WTC11 (cell line): ENCODE results near the gene PLIN3. TPM values are rescaled to one million over a fixed set of nuclear protein-coding genes. Genes with fewer than 3 reads are reported as not detected.

Source experiments
- ATAC-seq: fragments of 200-7000 bp; cut with Tn5 transposase; 2 replicates; pipeline ENCODE4 v1.10.0; 2021; ENCODE audit warnings: mild to moderate bottlenecking, moderate library complexity
- CTCF ChIA-PET: fragments of 300-600 bp; sonication (Branson Sonifier 250); formaldehyde crosslinking; loops from one replicate; lab custom pipeline; 2021; ENCODE audit warnings: antibody characterized with exemption; lab: Charles Lee
- POLR2A ChIA-PET: fragments of 350-600 bp; sonication (Branson Sonifier 250); formaldehyde crosslinking; loops from one replicate; lab custom pipeline; 2021; ENCODE audit warnings: antibody characterized with exemption; lab: Charles Lee
- DNase-seq: peaks from one replicate; pipeline ENCODE4 v3.0.0; 2021; ENCODE audit warnings: low spot score
- H3K27ac Mint-ChIP-seq: 2 replicates; pipeline ENCODE4 v1.8.0; 2021; ENCODE audit warnings: mixed read lengths
- H3K27me3 Mint-ChIP-seq: 2 replicates; pipeline ENCODE4 v1.8.0; 2021; ENCODE audit warnings: low read depth, mild to moderate bottlenecking, moderate library complexity, mixed read lengths
- H3K36me3 Mint-ChIP-seq: 2 replicates; pipeline ENCODE4 v1.8.0; 2021; ENCODE audit warnings: mixed read lengths
- H3K4me1 Mint-ChIP-seq: 2 replicates; pipeline ENCODE4 v1.8.0; 2022; ENCODE audit warnings: mixed read lengths
- H3K4me3 Mint-ChIP-seq: 2 replicates; pipeline ENCODE4 v1.8.0; 2021; ENCODE audit warnings: mild to moderate bottlenecking, moderate library complexity, mixed read lengths
- H3K9me3 Mint-ChIP-seq: 2 replicates; pipeline ENCODE4 v1.8.0; 2021; ENCODE audit warnings: mixed read lengths
- ELF4 ChIP-seq: sonication (generic); formaldehyde crosslinking; IDR thresholded peaks from 2 replicates; pipeline ENCODE4 v1.8.1; 2022; ENCODE audit warnings: low read depth, mild to moderate bottlenecking, moderate library complexity, missing genetic modification reagents
- ESRRA ChIP-seq: sonication (generic); formaldehyde crosslinking; IDR thresholded peaks from 2 replicates; pipeline ENCODE4 v1.8.1; 2022; ENCODE audit warnings: mild to moderate bottlenecking, missing genetic modification reagents, borderline replicate concordance
- ETV6 ChIP-seq: sonication (generic); formaldehyde crosslinking; IDR thresholded peaks from 2 replicates; pipeline ENCODE4 v1.8.1; 2022; ENCODE audit warnings: mild to moderate bottlenecking, missing genetic modification reagents
- FOXK1 ChIP-seq: sonication (generic); formaldehyde crosslinking; IDR thresholded peaks from 2 replicates; pipeline ENCODE4 v1.8.0; 2022; ENCODE audit warnings: mild to moderate bottlenecking, moderate library complexity, missing genetic modification reagents
- GRHL2 ChIP-seq: fragments of 250-450 bp; sonication (Bioruptor Pico); IDR thresholded peaks from 2 replicates; pipeline ENCODE4 v1.8.0; 2022; ENCODE audit warnings: mild to moderate bottlenecking, moderate library complexity; ENCODE audit not compliant: insufficient replicate concordance, severe bottlenecking
- NR2C2 ChIP-seq: sonication (generic); formaldehyde crosslinking; IDR thresholded peaks from 2 replicates; pipeline ENCODE4 v1.8.0; 2022; ENCODE audit warnings: mild to moderate bottlenecking, missing genetic modification reagents
- PRRX2 ChIP-seq: fragments of 250-450 bp; sonication (Bioruptor Pico); IDR thresholded peaks from 2 replicates; pipeline ENCODE4 v1.8.0; 2021; ENCODE audit warnings: mild to moderate bottlenecking
- TEAD4 ChIP-seq: sonication (generic); formaldehyde crosslinking; IDR thresholded peaks from 2 replicates; pipeline ENCODE4 v1.8.0; 2022; ENCODE audit warnings: mild to moderate bottlenecking, missing genetic modification reagents
- ZBTB21 ChIP-seq: sonication (generic); formaldehyde crosslinking; IDR thresholded peaks from 2 replicates; pipeline ENCODE4 v1.8.1; 2023; ENCODE audit warnings: mild to moderate bottlenecking, missing genetic modification reagents, borderline replicate concordance
- ZNF219 ChIP-seq: sonication (generic); formaldehyde crosslinking; IDR thresholded peaks from 2 replicates; pipeline ENCODE4 v1.8.0; 2023; ENCODE audit warnings: missing genetic modification reagents, mild to moderate bottlenecking, borderline replicate concordance
- ZNF671 ChIP-seq: fragments of 250-450 bp; sonication (Bioruptor Pico); IDR thresholded peaks from 2 replicates; pipeline ENCODE4 v1.8.0; 2021; ENCODE audit warnings: mild to moderate bottlenecking
- total RNA-seq: library from RNA; stranded (reverse); gene quantifications from 3 replicates; pipeline ENCODE4 v1.2.3, GENCODE V29; 2021
- TF ChIP-seq, protein P1 (sequence below): sonication (generic); formaldehyde crosslinking; IDR thresholded peaks from 2 replicates; pipeline ENCODE4 v1.8.1; 2022; ENCODE audit warnings: low read depth, mild to moderate bottlenecking, moderate library complexity, missing genetic modification reagents, borderline replicate concordance
- TF ChIP-seq, protein P2 (sequence below): fragments of 200-600 bp; IDR thresholded peaks from 2 replicates; pipeline ENCODE4 v1.8.0; 2022; ENCODE audit warnings: antibody characterized with exemption
- TF ChIP-seq, protein P3 (sequence below): fragments of 250-450 bp; sonication (Bioruptor Pico); IDR thresholded peaks from 2 replicates; pipeline ENCODE4 v1.9.0; 2021; ENCODE audit warnings: mild to moderate bottlenecking
- TF ChIP-seq, protein P4 (sequence below): sonication (generic); formaldehyde crosslinking; IDR thresholded peaks from 2 replicates; pipeline ENCODE4 v1.8.0; 2022; ENCODE audit warnings: mild to moderate bottlenecking, missing genetic modification reagents
- TF ChIP-seq, protein P5 (sequence below): sonication (generic); formaldehyde crosslinking; IDR thresholded peaks from 2 replicates; pipeline ENCODE4 v1.8.0; 2022; ENCODE audit warnings: mild to moderate bottlenecking, missing genetic modification reagents
- TF ChIP-seq, protein P6 (sequence below): sonication (generic); formaldehyde crosslinking; IDR thresholded peaks from 2 replicates; pipeline ENCODE4 v1.8.1; 2022; ENCODE audit warnings: missing genetic modification reagents, borderline replicate concordance

Gene PLIN3
- total RNA-seq, 1 experiment from 2014 or later = 61.3 TPM

DNA sequence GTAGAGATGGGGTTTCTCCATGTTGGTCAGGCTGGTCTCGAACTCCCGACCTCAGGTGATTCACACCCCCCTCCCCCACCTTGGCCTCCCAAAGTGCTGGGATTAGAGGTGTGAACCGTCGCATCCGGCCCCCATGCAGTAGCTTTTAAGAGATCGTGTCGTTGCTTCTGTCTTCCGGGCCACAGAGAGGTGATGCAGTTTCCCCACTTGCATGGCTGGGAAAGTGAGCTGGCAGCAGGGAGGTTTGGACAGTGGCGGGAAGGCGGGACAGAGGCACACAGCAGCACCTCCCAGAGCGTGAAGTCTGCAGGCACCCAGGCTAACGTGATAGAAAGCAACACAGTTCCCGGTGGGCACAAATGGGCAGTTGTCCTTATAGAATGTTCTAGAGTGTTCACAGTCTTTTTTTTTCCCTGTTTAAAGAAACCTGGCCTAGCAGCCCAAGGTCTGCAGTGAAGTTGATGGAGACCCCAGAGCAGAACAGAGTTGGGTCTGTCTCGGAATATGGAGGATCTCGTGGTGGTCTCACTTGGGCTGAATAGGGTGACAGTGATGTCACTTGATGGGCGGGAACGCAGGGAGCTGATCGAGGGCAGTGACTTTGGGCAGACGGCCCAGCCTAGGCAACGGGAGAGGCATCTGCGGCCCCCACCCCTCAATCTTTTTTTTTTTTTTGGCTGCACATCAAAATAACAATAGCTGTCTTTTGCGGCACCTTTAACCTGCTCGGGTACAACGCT is 46.7 kb upstream of the PLIN3 start (continued):
- TF ChIP-seq, protein P1, sequence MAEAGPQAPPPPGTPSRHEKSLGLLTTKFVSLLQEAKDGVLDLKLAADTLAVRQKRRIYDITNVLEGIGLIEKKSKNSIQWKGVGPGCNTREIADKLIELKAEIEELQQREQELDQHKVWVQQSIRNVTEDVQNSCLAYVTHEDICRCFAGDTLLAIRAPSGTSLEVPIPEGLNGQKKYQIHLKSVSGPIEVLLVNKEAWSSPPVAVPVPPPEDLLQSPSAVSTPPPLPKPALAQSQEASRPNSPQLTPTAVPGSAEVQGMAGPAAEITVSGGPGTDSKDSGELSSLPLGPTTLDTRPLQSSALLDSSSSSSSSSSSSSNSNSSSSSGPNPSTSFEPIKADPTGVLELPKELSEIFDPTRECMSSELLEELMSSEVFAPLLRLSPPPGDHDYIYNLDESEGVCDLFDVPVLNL (CRISPR knock-in tag) = no peak
- no peak for TF ChIP-seq PRRX2

DNA sequence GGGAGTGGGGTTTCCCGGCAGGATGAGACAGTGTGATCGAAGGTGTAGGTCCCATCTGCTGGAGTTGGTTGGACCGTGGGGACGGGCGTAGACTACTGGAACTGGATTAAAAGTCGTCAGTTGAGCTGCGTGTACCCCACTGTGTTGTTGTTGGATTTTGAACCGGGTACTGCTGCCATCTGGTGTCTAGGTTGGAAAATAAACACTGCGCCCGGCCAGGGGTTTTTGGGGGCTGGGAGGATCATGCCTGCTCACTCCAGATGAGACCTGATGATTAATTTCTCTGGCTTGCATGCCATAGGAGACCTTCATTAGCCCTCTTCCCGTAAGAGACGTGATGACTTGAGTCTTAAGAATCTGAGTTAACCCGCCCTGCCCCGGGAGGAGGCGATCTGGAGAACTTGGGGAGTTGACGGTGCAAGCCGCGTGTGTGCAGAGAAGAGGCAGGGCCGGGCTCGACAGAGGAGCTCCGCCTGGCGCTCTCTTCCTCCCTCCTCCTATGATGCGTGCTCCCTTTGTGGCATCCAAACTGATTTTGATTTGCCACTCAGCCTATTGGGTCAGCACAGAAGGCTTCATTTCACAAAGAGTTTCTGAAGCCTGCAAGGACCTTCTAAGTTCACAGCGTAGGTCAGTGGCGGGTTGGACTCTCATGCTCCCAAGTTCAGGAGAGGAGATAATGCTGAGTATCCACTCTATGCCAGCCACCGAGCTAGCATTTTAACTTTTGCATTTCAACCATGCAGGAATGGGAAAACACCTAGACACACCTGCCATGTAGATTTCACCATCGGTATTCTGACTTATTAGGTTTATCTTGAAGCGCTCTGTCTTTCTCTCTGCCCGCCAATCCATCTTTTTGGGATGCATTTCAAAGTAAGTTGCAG is 44.6 kb upstream of the PLIN3 start:
- Mint-ChIP-seq H3K27ac (peak overlapping the region; percentile 70), H3K4me1 (peaks cover 22% of the 10 kb centered on the region), H3K36me3 (peaks cover 8% of the 10 kb centered on the region; the same call in 1 of the 2 replicates), H3K9me3 (no peaks in the 10 kb centered on the region), H3K27me3 (peaks cover 16% of the 10 kb centered on the region), H3K4me3 (peak overlapping the region; percentile 77)
- DNase-seq (peak; percentile 62), ATAC-seq (peak; percentile 31)
- ChIA-PET POLR2A (interaction anchor here (0.5 to 1.2 kb wide), 2 partner anchors 16 to 45 kb away, joined by 4 to 5 read pairs; partner anchors contain the start of gene PLIN3), CTCF (interaction anchor here (0.6 to 4.7 kb wide), 25 partner anchors 10 to 260 kb away, joined by 3 to 64 read pairs (median 4); partner anchors contain the start of genes KDM4B and PLIN3)
- no peak for TF ChIP-seq ZBTB21 (CRISPR knock-in tag)
- TF ChIP-seq FOXK1 = peak; percentile 27; the same call in 1 of the 2 replicates
- TF ChIP-seq, protein P2, sequence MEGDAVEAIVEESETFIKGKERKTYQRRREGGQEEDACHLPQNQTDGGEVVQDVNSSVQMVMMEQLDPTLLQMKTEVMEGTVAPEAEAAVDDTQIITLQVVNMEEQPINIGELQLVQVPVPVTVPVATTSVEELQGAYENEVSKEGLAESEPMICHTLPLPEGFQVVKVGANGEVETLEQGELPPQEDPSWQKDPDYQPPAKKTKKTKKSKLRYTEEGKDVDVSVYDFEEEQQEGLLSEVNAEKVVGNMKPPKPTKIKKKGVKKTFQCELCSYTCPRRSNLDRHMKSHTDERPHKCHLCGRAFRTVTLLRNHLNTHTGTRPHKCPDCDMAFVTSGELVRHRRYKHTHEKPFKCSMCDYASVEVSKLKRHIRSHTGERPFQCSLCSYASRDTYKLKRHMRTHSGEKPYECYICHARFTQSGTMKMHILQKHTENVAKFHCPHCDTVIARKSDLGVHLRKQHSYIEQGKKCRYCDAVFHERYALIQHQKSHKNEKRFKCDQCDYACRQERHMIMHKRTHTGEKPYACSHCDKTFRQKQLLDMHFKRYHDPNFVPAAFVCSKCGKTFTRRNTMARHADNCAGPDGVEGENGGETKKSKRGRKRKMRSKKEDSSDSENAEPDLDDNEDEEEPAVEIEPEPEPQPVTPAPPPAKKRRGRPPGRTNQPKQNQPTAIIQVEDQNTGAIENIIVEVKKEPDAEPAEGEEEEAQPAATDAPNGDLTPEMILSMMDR = 0 out of 2 replicates have a peak, but pooled peaks have one; percentile 17

DNA sequence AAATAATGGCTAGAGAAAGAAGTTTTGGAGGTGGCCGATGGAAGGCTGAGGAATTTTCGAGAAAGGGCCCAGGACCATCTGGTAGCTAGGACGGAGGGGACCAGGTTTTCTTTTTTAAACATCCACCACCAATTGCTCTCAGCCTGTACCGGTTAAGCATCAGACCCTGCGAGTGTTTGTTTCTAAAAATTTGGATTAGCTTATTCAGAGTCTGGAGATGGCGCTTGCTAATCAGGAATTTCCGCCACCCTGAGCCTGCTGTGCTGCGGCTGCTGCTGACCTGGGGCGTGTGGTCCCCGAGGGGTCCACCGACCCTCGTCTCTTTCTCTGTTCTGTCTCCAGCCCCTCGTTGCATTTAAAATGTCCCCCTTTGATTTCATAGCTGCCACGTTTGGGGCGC is 43.8 kb upstream of the PLIN3 start:
- peaks cover 22% of the 10 kb centered on the region for H3K27me3 Mint-ChIP-seq
- CTCF ChIA-PET = interaction anchor here (0.6 to 4.7 kb wide), 23 partner anchors 9 to 260 kb away, joined by 3 to 64 read pairs (median 5); partner anchors contain the start of genes KDM4B and PLIN3
- no peak for DNase-seq
- TF ChIP-seq GRHL2 = no peak
- TF ChIP-seq, protein P3, sequence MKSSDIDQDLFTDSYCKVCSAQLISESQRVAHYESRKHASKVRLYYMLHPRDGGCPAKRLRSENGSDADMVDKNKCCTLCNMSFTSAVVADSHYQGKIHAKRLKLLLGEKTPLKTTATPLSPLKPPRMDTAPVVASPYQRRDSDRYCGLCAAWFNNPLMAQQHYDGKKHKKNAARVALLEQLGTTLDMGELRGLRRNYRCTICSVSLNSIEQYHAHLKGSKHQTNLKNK (CRISPR knock-in tag) = no peak
- no peak for TF ChIP-seq ETV6 (CRISPR knock-in tag)
- TF ChIP-seq, all 79 proteins: peak for 0
- H3K27ac Mint-ChIP-seq = peak overlapping the region; percentile 39
- no peak for ATAC-seq
- no peaks in the 10 kb centered on the region for H3K9me3 Mint-ChIP-seq
- POLR2A ChIA-PET = interaction anchor here (1.2 kb wide), 1 partner anchor 44 kb away, joined by 4 read pairs; the partner anchor contains the start of gene PLIN3
- H3K4me1 Mint-ChIP-seq = peaks cover 22% of the 10 kb centered on the region
- H3K36me3 Mint-ChIP-seq = peaks cover 8% of the 10 kb centered on the region; the same call in 1 of the 2 replicates
- peak overlapping the region; percentile 77 for H3K4me3 Mint-ChIP-seq

DNA sequence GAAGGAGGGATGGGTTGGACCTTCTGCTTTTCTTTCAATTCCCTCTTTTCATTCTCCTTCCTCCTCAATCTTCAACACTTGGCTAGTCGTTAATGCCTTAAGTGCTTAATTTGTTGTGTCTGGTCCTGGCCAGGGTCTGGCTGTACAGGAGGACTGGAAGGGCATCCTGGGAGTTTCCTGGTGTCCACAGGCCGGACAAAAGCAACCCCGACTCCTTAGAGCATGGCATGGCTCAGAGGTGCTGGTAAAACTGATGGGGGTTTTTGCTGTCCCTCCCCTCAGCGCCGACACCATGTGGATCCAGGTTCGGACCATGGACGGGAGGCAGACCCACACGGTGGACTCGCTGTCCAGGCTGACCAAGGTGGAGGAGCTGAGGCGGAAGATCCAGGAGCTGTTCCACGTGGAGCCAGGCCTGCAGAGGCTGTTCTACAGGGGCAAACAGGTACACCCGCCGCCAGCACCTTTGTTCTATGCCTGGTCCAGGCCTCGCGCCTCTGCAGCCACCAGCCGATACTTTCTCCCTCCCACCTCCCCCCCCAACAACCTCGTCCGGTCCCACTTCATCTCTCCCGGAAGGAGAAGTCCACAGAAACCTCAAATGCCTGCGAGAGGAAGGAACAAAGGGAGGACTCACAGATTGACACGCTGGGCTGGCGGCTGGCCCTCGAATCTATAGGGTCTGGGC is 43.3 kb upstream of the PLIN3 start:
- POLR2A ChIA-PET = interaction anchor here (0.6 kb wide), 1 partner anchor 47 kb away, joined by 4 read pairs; no protein-coding TSS in a partner anchor
- no peak for DNase-seq
- Mint-ChIP-seq H3K36me3 (peaks cover 8% of the 10 kb centered on the region; the same call in 1 of the 2 replicates), H3K4me3 (peak overlapping the region; percentile 77), H3K4me1 (peaks cover 22% of the 10 kb centered on the region), H3K27ac (no peak overlapping the region), H3K9me3 (no peaks in the 10 kb centered on the region), H3K27me3 (peaks cover 28% of the 10 kb centered on the region)
- ATAC-seq = no peak
- CTCF ChIA-PET = interaction anchor here (0.6 to 4.7 kb wide), 18 partner anchors 9 to 261 kb away, joined by 3 to 64 read pairs (median 6); partner anchors contain the start of genes KDM4B and PLIN3
- TF ChIP-seq ZNF671 (CRISPR knock-in tag) (no peak), TEAD4 (CRISPR knock-in tag) (no peak), ELF4 (CRISPR knock-in tag) (no peak), ESRRA (no peak), FOXK1 (no peak), ZNF219 (CRISPR knock-in tag) (no peak), NR2C2 (CRISPR knock-in tag) (no peak)
- TF ChIP-seq, protein P4, sequence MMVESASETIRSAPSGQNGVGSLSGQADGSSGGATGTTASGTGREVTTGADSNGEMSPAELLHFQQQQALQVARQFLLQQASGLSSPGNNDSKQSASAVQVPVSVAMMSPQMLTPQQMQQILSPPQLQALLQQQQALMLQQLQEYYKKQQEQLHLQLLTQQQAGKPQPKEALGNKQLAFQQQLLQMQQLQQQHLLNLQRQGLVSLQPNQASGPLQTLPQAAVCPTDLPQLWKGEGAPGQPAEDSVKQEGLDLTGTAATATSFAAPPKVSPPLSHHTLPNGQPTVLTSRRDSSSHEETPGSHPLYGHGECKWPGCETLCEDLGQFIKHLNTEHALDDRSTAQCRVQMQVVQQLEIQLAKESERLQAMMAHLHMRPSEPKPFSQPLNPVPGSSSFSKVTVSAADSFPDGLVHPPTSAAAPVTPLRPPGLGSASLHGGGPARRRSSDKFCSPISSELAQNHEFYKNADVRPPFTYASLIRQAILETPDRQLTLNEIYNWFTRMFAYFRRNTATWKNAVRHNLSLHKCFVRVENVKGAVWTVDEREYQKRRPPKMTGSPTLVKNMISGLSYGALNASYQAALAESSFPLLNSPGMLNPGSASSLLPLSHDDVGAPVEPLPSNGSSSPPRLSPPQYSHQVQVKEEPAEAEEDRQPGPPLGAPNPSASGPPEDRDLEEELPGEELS = no peak
- TF ChIP-seq, protein P5, sequence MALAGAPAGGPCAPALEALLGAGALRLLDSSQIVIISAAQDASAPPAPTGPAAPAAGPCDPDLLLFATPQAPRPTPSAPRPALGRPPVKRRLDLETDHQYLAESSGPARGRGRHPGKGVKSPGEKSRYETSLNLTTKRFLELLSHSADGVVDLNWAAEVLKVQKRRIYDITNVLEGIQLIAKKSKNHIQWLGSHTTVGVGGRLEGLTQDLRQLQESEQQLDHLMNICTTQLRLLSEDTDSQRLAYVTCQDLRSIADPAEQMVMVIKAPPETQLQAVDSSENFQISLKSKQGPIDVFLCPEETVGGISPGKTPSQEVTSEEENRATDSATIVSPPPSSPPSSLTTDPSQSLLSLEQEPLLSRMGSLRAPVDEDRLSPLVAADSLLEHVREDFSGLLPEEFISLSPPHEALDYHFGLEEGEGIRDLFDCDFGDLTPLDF (CRISPR knock-in tag) = no peak
- TF ChIP-seq, protein P6, sequence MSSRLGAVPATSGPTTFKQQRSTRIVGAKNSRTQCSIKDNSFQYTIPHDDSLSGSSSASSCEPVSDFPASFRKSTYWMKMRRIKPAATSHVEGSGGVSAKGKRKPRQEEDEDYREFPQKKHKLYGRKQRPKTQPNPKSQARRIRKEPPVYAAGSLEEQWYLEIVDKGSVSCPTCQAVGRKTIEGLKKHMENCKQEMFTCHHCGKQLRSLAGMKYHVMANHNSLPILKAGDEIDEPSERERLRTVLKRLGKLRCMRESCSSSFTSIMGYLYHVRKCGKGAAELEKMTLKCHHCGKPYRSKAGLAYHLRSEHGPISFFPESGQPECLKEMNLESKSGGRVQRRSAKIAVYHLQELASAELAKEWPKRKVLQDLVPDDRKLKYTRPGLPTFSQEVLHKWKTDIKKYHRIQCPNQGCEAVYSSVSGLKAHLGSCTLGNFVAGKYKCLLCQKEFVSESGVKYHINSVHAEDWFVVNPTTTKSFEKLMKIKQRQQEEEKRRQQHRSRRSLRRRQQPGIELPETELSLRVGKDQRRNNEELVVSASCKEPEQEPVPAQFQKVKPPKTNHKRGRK (CRISPR knock-in tag) = no peak
